Activated CD4-positive, alpha-beta T cell treated with anti-CD3 and anti-CD28 coated beads for 24 hours (primary cell): Measurements from ENCODE around the gene SMIM23.
"Not testable (repeated sequence)": the region's sequence is repeated elsewhere in the genome, so short reads cannot be mapped to it uniquely, and the experiment has no call there.

Source experiments
- DNase-seq, 2 donors: peaks; one replicate each; pipeline ENCODE4 v3.0.0-alpha.2; 2020; ENCODE audit warnings: low read depth in 2 of 2

Gene SMIM23

GRCh38 chr5:171773106-171773505 lies 12.5 kb upstream of the SMIM23 start:
- DNase-seq: no peak

- DNase-seq: no peak
These were observed 11.2 kb upstream of the SMIM23 start for GRCh38 chr5:171774418-171774817.

- no peak for DNase-seq
These were observed 9.4 kb upstream of the SMIM23 start for GRCh38 chr5:171776213-171776612.

GRCh38 chr5:171776770-171777759 lies 8.6 kb upstream of the SMIM23 start:
- DNase-seq: no peak

GRCh38 chr5:171781744-171782143 lies 3.9 kb upstream of the SMIM23 start:
- DNase-seq: not testable (repeated sequence)

- no peak for DNase-seq
These were observed 3.2 kb upstream of the SMIM23 start for GRCh38 chr5:171782332-171782966.

GRCh38 chr5:171783051-171783450 lies 2.6 kb upstream of the SMIM23 start:
- DNase-seq: no peak

GRCh38 chr5:171789353-171789752 lies 3.7 kb downstream of the SMIM23 start:
- no peak for DNase-seq

- no peak for DNase-seq
These were observed 4.8 kb downstream of the SMIM23 start for GRCh38 chr5:171790408-171790807.

GRCh38 chr5:171794470-171794960 lies 8.9 kb downstream of the SMIM23 start:
- no peak for DNase-seq

GRCh38 chr5:171795381-171795780 lies 9.8 kb downstream of the SMIM23 start:
- no peak for DNase-seq

- no peak for DNase-seq
These were observed 10.8 kb downstream of the SMIM23 start for GRCh38 chr5:171796436-171796835.

GRCh38 chr5:171797543-171797942 lies 11.9 kb downstream of the SMIM23 start:
- no peak for DNase-seq

- no peak for DNase-seq
These were observed 12.8 kb downstream of the SMIM23 start for GRCh38 chr5:171798418-171798817.

- no peak for DNase-seq
These were observed 16.2 kb downstream of the SMIM23 start for GRCh38 chr5:171801839-171802238.

GRCh38 chr5:171805746-171806145 lies 20.1 kb downstream of the SMIM23 start:
- DNase-seq: no peak

- no peak for DNase-seq
These were observed 21.5 kb downstream of the SMIM23 start for GRCh38 chr5:171806976-171807747.

- DNase-seq: no peak
These were observed 22.8 kb downstream of the SMIM23 start for GRCh38 chr5:171808453-171808852.

GRCh38 chr5:171808951-171809350 lies 23.3 kb downstream of the SMIM23 start:
- no peak for DNase-seq

- no peak for DNase-seq
These were observed 24.6 kb downstream of the SMIM23 start for GRCh38 chr5:171810227-171810626.

GRCh38 chr5:171813270-171813669 lies 27.7 kb downstream of the SMIM23 start:
- DNase-seq: no peak
